ENCODE data around the gene CCRL2. TPM values are rescaled to one million over a fixed set of nuclear protein-coding genes. Genes with fewer than 3 reads are reported as not detected.

CCRL2 gene
- total and polyA plus RNA-seq, 9 of the 15 experiments (the other 6 are each of a cell fraction or from before 2014, with no cell fraction given) = 3.4 to 5.7 (median 4.0) TPM

DNA sequence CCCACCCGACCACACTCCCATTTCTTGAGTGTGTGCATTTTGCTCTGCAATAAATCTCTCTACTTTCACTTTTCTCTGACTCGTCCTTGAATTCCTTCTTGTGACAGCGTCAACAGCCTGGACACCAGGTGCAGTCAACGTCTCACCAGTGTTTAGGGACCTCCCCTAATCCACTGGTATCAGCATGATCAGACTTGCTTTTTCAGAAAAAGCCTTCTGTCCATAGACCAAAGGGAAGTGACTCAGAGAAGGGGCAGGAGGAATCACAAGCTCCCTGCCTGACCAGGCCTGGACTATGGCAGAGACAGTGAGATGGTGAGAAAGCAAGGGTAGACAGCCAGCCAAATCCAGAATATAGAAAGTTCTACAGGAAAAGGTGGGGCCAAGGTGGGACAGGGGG, 20.9 kb upstream of the CCRL2 start (continued):
- TF ChIP-seq, protein P1, sequence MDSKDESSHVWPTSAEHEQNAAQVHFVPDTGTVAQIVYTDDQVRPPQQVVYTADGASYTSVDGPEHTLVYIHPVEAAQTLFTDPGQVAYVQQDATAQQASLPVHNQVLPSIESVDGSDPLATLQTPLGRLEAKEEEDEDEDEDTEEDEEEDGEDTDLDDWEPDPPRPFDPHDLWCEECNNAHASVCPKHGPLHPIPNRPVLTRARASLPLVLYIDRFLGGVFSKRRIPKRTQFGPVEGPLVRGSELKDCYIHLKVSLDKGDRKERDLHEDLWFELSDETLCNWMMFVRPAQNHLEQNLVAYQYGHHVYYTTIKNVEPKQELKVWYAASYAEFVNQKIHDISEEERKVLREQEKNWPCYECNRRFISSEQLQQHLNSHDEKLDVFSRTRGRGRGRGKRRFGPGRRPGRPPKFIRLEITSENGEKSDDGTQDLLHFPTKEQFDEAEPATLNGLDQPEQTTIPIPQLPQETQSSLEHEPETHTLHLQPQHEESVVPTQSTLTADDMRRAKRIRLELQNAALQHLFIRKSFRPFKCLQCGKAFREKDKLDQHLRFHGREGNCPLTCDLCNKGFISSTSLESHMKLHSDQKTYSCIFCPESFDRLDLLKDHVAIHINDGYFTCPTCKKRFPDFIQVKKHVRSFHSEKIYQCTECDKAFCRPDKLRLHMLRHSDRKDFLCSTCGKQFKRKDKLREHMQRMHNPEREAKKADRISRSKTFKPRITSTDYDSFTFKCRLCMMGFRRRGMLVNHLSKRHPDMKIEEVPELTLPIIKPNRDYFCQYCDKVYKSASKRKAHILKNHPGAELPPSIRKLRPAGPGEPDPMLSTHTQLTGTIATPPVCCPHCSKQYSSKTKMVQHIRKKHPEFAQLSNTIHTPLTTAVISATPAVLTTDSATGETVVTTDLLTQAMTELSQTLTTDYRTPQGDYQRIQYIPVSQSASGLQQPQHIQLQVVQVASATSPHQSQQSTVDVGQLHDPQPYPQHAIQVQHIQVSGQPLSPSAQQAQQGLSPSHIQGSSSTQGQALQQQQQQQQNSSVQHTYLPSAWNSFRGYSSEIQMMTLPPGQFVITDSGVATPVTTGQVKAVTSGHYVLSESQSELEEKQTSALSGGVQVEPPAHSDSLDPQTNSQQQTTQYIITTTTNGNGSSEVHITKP (IDR thresholded peaks at IDR 0.05; ENCODE audit: partially characterized antibody) = no peak
- TF ChIP-seq CTBP1 (IDR thresholded peaks at IDR 0.05; ENCODE audit: borderline replicate concordance) (peak; percentile 76), BCOR (IDR thresholded peaks at IDR 0.05) (no peak), ARID2 (IDR thresholded peaks at IDR 0.05) (no peak), NR4A1 (CRISPR knock-in tag; IDR thresholded peaks at IDR 0.05) (no peak), NR4A1 (tag; IDR thresholded peaks at IDR 0.05) (no peak), POLR2AphosphoS2 (IDR thresholded peaks at IDR 0.05; ENCODE audit: low read length) (no peak), SMAD2 (IDR thresholded peaks at IDR 0.05; ENCODE audit: low read depth, low read length) (no peak), RUNX1 (IDR thresholded peaks at IDR 0.05; ENCODE audit: low read depth) (no peak), RFX1 (IDR thresholded peaks at IDR 0.05) (no peak), PRPF4 (IDR thresholded peaks at IDR 0.05; ENCODE audit: insufficient read depth, low read depth, low read length, poor library complexity, severe bottlenecking) (no peak), TEAD2 (tag; IDR thresholded peaks at IDR 0.05) (no peak), ZBTB8A (IDR thresholded peaks at IDR 0.05; ENCODE audit: partially characterized antibody) (no peak), TAF1 (IDR thresholded peaks at IDR 0.05; ENCODE audit: control insufficient read depth, extremely low read depth, insufficient read depth, low read length, severe bottlenecking) (no peak), PTBP1 (IDR thresholded peaks at IDR 0.05; ENCODE audit: low read depth, low read length) (no peak), ILF3 (IDR thresholded peaks at IDR 0.05; ENCODE audit: borderline replicate concordance) (no peak), POLR2B (IDR thresholded peaks at IDR 0.05; ENCODE audit: low read depth, partially characterized antibody) (no peak)
- TF ChIP-seq, protein P2, sequence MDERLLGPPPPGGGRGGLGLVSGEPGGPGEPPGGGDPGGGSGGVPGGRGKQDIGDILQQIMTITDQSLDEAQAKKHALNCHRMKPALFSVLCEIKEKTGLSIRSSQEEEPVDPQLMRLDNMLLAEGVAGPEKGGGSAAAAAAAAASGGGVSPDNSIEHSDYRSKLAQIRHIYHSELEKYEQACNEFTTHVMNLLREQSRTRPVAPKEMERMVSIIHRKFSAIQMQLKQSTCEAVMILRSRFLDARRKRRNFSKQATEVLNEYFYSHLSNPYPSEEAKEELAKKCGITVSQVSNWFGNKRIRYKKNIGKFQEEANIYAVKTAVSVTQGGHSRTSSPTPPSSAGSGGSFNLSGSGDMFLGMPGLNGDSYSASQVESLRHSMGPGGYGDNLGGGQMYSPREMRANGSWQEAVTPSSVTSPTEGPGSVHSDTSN (CRISPR knock-in tag; IDR thresholded peaks at IDR 0.05; ENCODE audit: low read depth) = no peak
- TF ChIP-seq, protein P2 (tag; conservative IDR thresholded peaks at IDR 0.05; ENCODE audit: low read depth) = peak; percentile 92
- TF ChIP-seq, protein P3, sequence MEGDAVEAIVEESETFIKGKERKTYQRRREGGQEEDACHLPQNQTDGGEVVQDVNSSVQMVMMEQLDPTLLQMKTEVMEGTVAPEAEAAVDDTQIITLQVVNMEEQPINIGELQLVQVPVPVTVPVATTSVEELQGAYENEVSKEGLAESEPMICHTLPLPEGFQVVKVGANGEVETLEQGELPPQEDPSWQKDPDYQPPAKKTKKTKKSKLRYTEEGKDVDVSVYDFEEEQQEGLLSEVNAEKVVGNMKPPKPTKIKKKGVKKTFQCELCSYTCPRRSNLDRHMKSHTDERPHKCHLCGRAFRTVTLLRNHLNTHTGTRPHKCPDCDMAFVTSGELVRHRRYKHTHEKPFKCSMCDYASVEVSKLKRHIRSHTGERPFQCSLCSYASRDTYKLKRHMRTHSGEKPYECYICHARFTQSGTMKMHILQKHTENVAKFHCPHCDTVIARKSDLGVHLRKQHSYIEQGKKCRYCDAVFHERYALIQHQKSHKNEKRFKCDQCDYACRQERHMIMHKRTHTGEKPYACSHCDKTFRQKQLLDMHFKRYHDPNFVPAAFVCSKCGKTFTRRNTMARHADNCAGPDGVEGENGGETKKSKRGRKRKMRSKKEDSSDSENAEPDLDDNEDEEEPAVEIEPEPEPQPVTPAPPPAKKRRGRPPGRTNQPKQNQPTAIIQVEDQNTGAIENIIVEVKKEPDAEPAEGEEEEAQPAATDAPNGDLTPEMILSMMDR (IDR thresholded peaks at IDR 0.05 in 2 of 3, conservative IDR thresholded peaks at IDR 0.05 in 1 of 3; ENCODE audit: insufficient read depth in 2 of 3, low read depth in 1 of 3, low read length in 3 of 3) = no peak
- TF ChIP-seq, protein P4, sequence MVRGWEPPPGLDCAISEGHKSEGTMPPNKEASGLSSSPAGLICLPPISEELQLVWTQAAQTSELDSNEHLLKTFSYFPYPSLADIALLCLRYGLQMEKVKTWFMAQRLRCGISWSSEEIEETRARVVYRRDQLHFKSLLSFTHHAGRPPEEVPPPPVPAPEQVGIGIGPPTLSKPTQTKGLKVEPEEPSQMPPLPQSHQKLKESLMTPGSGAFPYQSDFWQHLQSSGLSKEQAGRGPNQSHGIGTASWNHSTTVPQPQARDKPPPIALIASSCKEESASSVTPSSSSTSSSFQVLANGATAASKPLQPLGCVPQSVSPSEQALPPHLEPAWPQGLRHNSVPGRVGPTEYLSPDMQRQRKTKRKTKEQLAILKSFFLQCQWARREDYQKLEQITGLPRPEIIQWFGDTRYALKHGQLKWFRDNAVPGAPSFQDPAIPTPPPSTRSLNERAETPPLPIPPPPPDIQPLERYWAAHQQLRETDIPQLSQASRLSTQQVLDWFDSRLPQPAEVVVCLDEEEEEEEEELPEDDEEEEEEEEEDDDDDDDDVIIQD (CRISPR knock-in tag; IDR thresholded peaks at IDR 0.05) = no peak
